ENCODE data around the gene CCL26.

The CCL26 gene

DNA sequence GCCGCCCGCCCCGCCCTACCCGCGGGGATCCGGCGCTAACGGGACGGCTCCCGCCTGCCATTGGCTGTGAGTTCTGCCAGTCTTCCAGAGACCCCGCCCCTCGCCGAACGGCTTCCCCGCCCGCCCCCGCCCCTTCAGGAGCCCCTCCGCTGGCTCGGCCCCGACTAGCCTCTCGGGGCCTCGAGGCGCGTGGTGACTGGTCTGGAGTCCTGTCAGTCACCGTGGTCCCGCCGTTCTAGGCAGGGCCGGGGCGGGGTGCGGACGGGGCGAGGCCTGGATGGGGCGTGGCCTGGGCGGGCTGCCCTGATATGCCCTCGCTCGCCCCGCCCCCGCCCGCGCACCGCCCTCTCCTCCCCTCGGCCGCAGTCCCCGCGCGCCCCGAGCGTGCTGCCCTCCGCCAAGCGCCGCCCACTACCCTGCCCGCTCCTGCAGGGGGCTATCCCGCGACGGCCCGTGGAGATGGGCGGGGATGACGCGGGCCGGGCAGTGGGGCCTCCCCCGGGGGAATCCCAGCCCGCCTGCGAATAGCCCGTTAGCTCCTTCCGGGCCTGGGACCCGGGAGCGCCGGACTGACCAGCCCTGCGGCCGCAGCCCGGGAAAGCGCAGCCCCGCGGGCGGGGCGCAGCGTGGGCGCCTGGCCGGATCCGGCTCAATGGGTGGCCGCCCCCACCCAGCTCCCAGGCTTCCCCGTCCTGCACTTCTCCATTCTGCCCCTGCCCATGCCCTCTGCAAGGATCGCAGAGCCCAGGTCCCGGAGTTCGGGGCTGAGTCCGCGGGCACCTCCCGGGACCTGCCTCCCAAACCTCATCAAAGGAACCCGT is 32.8 kb downstream of the CCL26 start:
- Histone ChIP-seq H3K27ac (peak overlapping the region; percentile 89 to 95), H3K4me1 (peaks cover 4 to 40% (median 23%) of the 10 kb centered on the region in 4 donors), H3K36me3 (no peaks in the 10 kb centered on the region), H3K9me3 (no peaks in the 10 kb centered on the region), H3K4me3 (peak overlapping the region; percentile 99 to 100), H3K27me3 (no peaks in the 10 kb centered on the region)
- intact Hi-C loops (cut with DNase I; ENCODE audit: low total_unique reads): loop anchor here (10.0 kb wide), 1 partner anchor 84 kb away; no protein-coding TSS in a partner anchor
- DNase-seq: peak; percentile 99 to 100
- TF ChIP-seq, protein P1, sequence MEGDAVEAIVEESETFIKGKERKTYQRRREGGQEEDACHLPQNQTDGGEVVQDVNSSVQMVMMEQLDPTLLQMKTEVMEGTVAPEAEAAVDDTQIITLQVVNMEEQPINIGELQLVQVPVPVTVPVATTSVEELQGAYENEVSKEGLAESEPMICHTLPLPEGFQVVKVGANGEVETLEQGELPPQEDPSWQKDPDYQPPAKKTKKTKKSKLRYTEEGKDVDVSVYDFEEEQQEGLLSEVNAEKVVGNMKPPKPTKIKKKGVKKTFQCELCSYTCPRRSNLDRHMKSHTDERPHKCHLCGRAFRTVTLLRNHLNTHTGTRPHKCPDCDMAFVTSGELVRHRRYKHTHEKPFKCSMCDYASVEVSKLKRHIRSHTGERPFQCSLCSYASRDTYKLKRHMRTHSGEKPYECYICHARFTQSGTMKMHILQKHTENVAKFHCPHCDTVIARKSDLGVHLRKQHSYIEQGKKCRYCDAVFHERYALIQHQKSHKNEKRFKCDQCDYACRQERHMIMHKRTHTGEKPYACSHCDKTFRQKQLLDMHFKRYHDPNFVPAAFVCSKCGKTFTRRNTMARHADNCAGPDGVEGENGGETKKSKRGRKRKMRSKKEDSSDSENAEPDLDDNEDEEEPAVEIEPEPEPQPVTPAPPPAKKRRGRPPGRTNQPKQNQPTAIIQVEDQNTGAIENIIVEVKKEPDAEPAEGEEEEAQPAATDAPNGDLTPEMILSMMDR (IDR thresholded peaks at IDR 0.05): peak; percentile 11 to 39

DNA sequence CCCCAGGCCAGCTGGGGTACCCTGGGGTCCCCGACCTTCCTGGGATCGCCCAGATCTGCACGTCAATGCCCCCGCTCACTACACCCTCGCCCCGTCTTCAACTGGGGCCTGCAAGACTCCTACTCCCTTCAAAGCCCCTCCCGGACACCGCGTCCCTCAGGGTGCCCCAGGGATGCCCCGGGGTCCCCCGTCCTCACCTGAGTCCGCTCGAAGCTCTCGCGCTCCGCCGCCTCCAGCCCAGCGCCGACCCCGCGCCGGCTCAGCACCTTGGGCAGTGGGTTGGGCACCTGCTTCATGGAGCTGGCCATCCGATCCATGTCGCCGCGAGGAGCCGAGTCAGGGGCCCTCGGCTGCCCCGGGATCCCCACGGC is 33.4 kb downstream of the CCL26 start, which contains the start of gene HIP1:
TSS of gene HIP1 (minus strand) at position 338 of the 371 bp plus-strand sequence. CDS start at position 317, 21 bp downstream.
- Histone ChIP-seq H3K9me3 (no peaks in the 10 kb centered on the region), H3K4me3 (peak within 1 kb of the TSS; percentile 99 to 100), H3K27me3 (no peaks in the 10 kb centered on the region), H3K27ac (peak within 1 kb of the TSS; percentile 89 to 95), H3K4me1 (peaks cover 4 to 46% (median 24%) of the 10 kb centered on the region in 4 donors), H3K36me3 (peaks cover 0 to 3% (median 0%) of the 10 kb centered on the region in 3 donors)
- TF ChIP-seq, protein P1 (IDR thresholded peaks at IDR 0.05): no peak
- intact Hi-C loops (cut with DNase I; ENCODE audit: low total_unique reads): loop anchor here (10.0 kb wide), 1 partner anchor 84 kb away; no protein-coding TSS in a partner anchor
- peak in 1 of 2 donors; percentile 27 for DNase-seq

DNA sequence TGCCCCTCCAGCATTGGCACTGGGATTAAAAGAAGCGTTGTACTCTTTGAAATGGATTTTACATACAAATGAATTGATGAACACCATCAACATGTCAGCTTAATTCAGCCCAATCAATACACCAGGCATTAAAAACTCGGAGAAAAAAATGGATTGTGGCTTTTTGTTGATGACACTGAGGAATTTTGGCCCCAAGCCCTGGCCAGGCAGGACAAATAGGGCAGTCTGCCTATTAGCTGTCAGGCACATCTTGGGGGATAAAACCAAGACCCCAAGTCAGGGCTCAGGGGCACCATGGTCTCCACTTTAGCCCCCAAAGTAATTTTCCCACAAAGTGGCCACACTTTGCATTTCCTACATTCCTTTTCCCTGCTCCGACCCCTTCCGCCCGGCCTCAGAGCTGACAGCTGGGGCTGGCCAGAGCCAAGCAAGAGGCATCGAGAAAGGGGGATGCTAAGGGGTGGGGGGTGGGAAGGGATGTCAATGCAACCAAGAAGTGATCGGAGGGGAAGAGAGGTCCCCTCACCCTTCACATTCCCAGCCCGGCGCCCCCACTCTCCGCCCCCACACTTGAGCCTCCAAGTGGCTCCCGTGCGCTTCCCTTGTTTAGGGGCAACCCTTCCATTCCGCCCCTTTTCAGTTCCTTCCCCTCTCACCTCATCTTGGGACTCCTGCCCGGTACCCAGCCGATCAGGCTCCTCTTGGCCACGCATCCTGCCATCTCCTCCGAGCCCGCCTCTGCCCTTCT is 34.0 kb downstream of the CCL26 start:
- H3K27ac ChIP-seq: peak overlapping the region; percentile 89 to 95
- DNase-seq: no peak
- TF ChIP-seq, protein P1 (IDR thresholded peaks at IDR 0.05): no peak
- peaks cover 4 to 52% (median 28%) of the 10 kb centered on the region in 4 donors for H3K4me1 ChIP-seq
- H3K36me3 ChIP-seq: peaks cover 0 to 6% (median 0%) of the 10 kb centered on the region in 3 donors
- intact Hi-C loops (cut with DNase I; ENCODE audit: low total_unique reads): loop anchor here (10.0 kb wide), 1 partner anchor 83 kb away; no protein-coding TSS in a partner anchor
- H3K9me3 ChIP-seq: no peaks in the 10 kb centered on the region
- no peaks in the 10 kb centered on the region for H3K27me3 ChIP-seq
- H3K4me3 ChIP-seq: peak overlapping the region; percentile 99 to 100

DNA sequence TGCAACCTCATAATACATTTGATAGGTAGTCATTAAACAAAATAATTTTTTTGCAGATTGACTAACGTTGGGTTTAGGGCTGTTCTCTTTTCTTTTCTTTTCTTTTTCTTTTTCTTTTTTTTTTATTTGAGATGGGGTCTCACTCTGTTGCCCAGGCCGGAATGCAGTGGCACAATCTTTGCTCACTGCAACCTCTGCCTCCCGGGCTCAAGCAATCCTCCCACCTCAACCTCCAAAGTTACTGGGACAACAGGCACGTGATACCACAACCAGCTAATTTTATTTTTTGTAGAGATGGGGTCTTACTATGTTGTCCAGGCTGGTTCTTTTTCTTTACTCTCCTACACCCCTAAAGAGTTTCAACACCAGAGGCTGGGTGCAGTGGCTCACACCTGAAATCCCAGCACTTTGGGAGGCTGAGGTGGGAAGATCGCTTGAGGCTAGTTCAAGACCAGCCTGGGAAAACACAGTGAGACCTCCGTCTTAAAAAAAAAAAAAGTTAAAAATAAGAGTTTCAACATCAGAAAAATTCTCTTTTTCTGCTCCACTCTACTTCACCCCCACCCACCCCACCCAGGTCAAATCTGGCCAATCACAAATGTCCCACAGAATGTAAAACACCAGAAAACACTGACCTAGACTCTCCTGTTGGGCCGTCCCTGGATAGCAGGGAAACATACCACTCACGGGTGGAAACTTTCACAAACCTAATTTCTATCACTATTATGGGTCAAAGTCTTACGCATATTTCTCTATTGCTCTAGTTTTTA is 36.2 kb downstream of the CCL26 start:
- Histone ChIP-seq H3K4me3 (peak overlapping the region; percentile 99 to 100), H3K27me3 (no peaks in the 10 kb centered on the region), H3K4me1 (peaks cover 4 to 69% (median 39%) of the 10 kb centered on the region in 4 donors), H3K27ac (peak overlapping the region; percentile 76 to 95), H3K9me3 (no peaks in the 10 kb centered on the region), H3K36me3 (peaks cover 0 to 6% (median 0%) of the 10 kb centered on the region in 3 donors)
- TF ChIP-seq, protein P1 (IDR thresholded peaks at IDR 0.05): no peak
- intact Hi-C loops (cut with DNase I; ENCODE audit: low total_unique reads): loop anchor here (10.0 kb wide), 1 partner anchor 81 kb away; no protein-coding TSS in a partner anchor
- DNase-seq: no peak

Data from tibial artery (tissue), 4 donors.